Caco-2 (cell line): ENCODE data around the gene CCNJL. TPM values are rescaled to one million over a fixed set of nuclear protein-coding genes. Genes with fewer than 3 reads are reported as not detected.
A peak's percentile ranks its signal among the peaks of the same experiment; 100 is the strongest.

Experiments
- BruUV-seq: library from RNA; stranded (reverse); fragments of 400-500 nt; replicated peaks from 2 replicates; lab custom pipeline; 2021; lab: Mats Ljungman, UMichigan
- CTCF ChIA-PET: fragments of 300-600 bp; sonication (Branson Sonifier 250); formaldehyde crosslinking; loops from one replicate; lab custom pipeline; 2022; ENCODE audit warnings: antibody characterized with exemption; lab: Charles Lee
- POLR2A ChIA-PET: fragments of 300-600 bp; sonication (Branson Sonifier 250); formaldehyde crosslinking; loops from one replicate; lab custom pipeline; 2022; ENCODE audit warnings: antibody characterized with exemption; lab: Charles Lee
- DNase-seq, 2 experiments: peaks; one replicate each; pipeline versions ENCODE4 v3.0.0 to v3.0.0-alpha.2; 2020 to 2022
- H3K27me3 ChIP-seq: replicated peaks from 2 replicates; pipeline ENCODE4 v1.6.0; 2011; ENCODE audit warnings: low read length; ENCODE audit not compliant: control insufficient read depth, insufficient read depth
- H3K36me3 ChIP-seq: 2 replicates; pipeline ENCODE4 v1.5.1; 2011; ENCODE audit warnings: low read length; ENCODE audit not compliant: control insufficient read depth, insufficient read depth
- H3K4me1 ChIP-seq: fragments of 250-450 bp; sonication (Bioruptor Pico); 2 replicates; pipeline ENCODE4 v1.5.1; 2020; ENCODE audit warnings: mild to moderate bottlenecking
- H3K4me3 ChIP-seq: 2 replicates; pipeline ENCODE4 v1.5.1; 2011; ENCODE audit warnings: low read depth, mild to moderate bottlenecking, control low read depth, low read length
- H3K9me3 ChIP-seq: fragments of 250-450 bp; sonication (Bioruptor Pico); 2 replicates; pipeline ENCODE4 v1.5.1; 2020; ENCODE audit warnings: mild to moderate bottlenecking, moderate library complexity
- H3K27ac Mint-ChIP-seq: one replicate; pipeline ENCODE4 v1.8.0; 2022; ENCODE audit warnings: mixed read lengths; ENCODE audit not compliant: unreplicated experiment
- H3K27me3 Mint-ChIP-seq: one replicate; pipeline ENCODE4 v1.8.0; 2022; ENCODE audit warnings: mixed read lengths; ENCODE audit not compliant: insufficient read depth, unreplicated experiment
- H3K36me3 Mint-ChIP-seq: one replicate; pipeline ENCODE4 v1.8.0; 2022; ENCODE audit warnings: mild to moderate bottlenecking, mixed read lengths; ENCODE audit not compliant: insufficient read depth, unreplicated experiment
- H3K4me1 Mint-ChIP-seq: one replicate; pipeline ENCODE4 v1.8.0; 2022; ENCODE audit warnings: low read depth, mixed read lengths; ENCODE audit not compliant: unreplicated experiment
- H3K4me3 Mint-ChIP-seq: one replicate; pipeline ENCODE4 v1.8.0; 2022; ENCODE audit warnings: mild to moderate bottlenecking, moderate library complexity, mixed read lengths; ENCODE audit not compliant: unreplicated experiment
- H3K9me3 Mint-ChIP-seq: one replicate; pipeline ENCODE4 v1.8.0; 2022; ENCODE audit warnings: mixed read lengths; ENCODE audit not compliant: unreplicated experiment
- CTCF ChIP-seq, 2 experiments: fragments of 200-600 bp in 1 of 2; IDR thresholded peaks; 1 replicate in 1 of 2; 2 replicates in 1 of 2; pipeline versions ENCODE4 v1.5.1 to v1.8.0; 2011 to 2022; ENCODE audit warnings: antibody characterized with exemption in 1 of 2, control low read depth in 1 of 2, inconsistent platforms in 1 of 2, low read depth in 1 of 2, low read length in 1 of 2, mild to moderate bottlenecking in 1 of 2, moderate library complexity in 1 of 2; ENCODE audit not compliant: insufficient read depth in 1 of 2, severe bottlenecking in 1 of 2, unreplicated experiment in 1 of 2
- intact Hi-C: fragments of 100-400 bp; cut with micrococcal nuclease; formaldehyde crosslinking; loops from one replicate; pipeline ENCODE4 v1.10.0; 2022; ENCODE audit not compliant: unreplicated experiment
- total RNA-seq: library from RNA; stranded (reverse); gene quantifications from 2 replicates; pipeline ENCODE4 v1.2.3, GENCODE V29; 2022

The CCNJL gene
- total RNA-seq, 1 experiment from 2014 or later = 17.4 TPM

GRCh38 chr5:160263326-160263855 lies 49.0 kb downstream of the CCNJL start:
- H3K9me3 ChIP-seq = no peaks in the 10 kb centered on the region
- H3K4me1 Mint-ChIP-seq = peaks cover 52% of the 10 kb centered on the region
- intact Hi-C loops = loop anchor here (10.0 kb wide), 1 partner anchor 239 kb away; no protein-coding TSS in a partner anchor
- H3K27ac Mint-ChIP-seq = peak overlapping the region; percentile 100
- no peaks in the 10 kb centered on the region for H3K27me3 ChIP-seq
- CTCF ChIA-PET = interaction anchor here (0.7 kb wide), 1 partner anchor 20 kb away, joined by 4 read pairs; no protein-coding TSS in a partner anchor
- no TSS peak for BruUV-seq
- peaks cover 12% of the 10 kb centered on the region for H3K36me3 Mint-ChIP-seq
- peaks cover 50% of the 10 kb centered on the region for H3K4me1 ChIP-seq
- no peak overlapping the region for H3K4me3 ChIP-seq
- no peaks in the 10 kb centered on the region for H3K27me3 Mint-ChIP-seq
- H3K4me3 Mint-ChIP-seq = no peak overlapping the region
- TF ChIP-seq CTCF (IDR thresholded peaks at IDR 0.05; ENCODE audit: insufficient read depth in 1 of 2, low read depth in 1 of 2, low read length in 1 of 2, severe bottlenecking in 1 of 2, unreplicated experiment in 1 of 2) = no peak
- POLR2A ChIA-PET = no interaction called here
- H3K36me3 ChIP-seq = no peaks in the 10 kb centered on the region
- H3K9me3 Mint-ChIP-seq = no peaks in the 10 kb centered on the region
- DNase-seq = no peak

- H3K9me3 ChIP-seq = no peaks in the 10 kb centered on the region
- Mint-ChIP-seq H3K36me3 (peaks cover 12% of the 10 kb centered on the region), H3K27me3 (no peaks in the 10 kb centered on the region), H3K4me3 (peak overlapping the region; percentile 73), H3K27ac (peak overlapping the region; percentile 100), H3K4me1 (peaks cover 57% of the 10 kb centered on the region), H3K9me3 (no peaks in the 10 kb centered on the region)
- intact Hi-C loops = loop anchor here (10.0 kb wide), 1 partner anchor 238 kb away; no protein-coding TSS in a partner anchor
- no peaks in the 10 kb centered on the region for H3K27me3 ChIP-seq
- BruUV-seq = no TSS peak
- H3K4me3 ChIP-seq = no peak overlapping the region
- TF ChIP-seq CTCF (IDR thresholded peaks at IDR 0.05; ENCODE audit: insufficient read depth in 1 of 2, low read depth in 1 of 2, low read length in 1 of 2, severe bottlenecking in 1 of 2, unreplicated experiment in 1 of 2) = no peak
- DNase-seq = peak; percentile 34 to 60
- H3K36me3 ChIP-seq = no peaks in the 10 kb centered on the region
- ChIA-PET CTCF (interaction anchor here (0.6 kb wide), 1 partner anchor 44 kb away, joined by 4 read pairs; no protein-coding TSS in a partner anchor), POLR2A (interaction anchor here (0.5 to 2.2 kb wide), 3 partner anchors 25 to 50 kb away, joined by 3 to 7 read pairs (median 6); no protein-coding TSS in a partner anchor)
- peaks cover 50% of the 10 kb centered on the region for H3K4me1 ChIP-seq
Observed at GRCh38 chr5:160262151-160263074, 50.0 kb downstream of the CCNJL start.
